Thymus (tissue), 11 donors: ENCODE data around the gene BPIFB3. TPM values are rescaled to one million over a fixed set of nuclear protein-coding genes. Genes with fewer than 3 reads are reported as not detected.

ENCODE experiments used
- DNase-seq, 9 donors: peaks; one replicate each; pipeline ENCODE4 v3.0.0-alpha.2; 2013; ENCODE audit warnings: low spot score in 9 of 9, low read depth in 6 of 9, missing footprints in 1 of 9
- H3K27ac ChIP-seq, 2 donors: one replicate each; pipeline ENCODE4 v1.5.1; 2013; ENCODE audit warnings: control low read depth in 1 of 2, low read depth in 1 of 2, low read length in 1 of 2, mild to moderate bottlenecking in 1 of 2, moderate library complexity in 1 of 2
- H3K27me3 ChIP-seq, 2 donors: one replicate each; pipeline ENCODE4 v1.5.1; 2013; ENCODE audit warnings: low read length in 1 of 2; ENCODE audit not compliant: control insufficient read depth in 2 of 2, insufficient read depth in 1 of 2
- H3K36me3 ChIP-seq, 2 donors: one replicate each; pipeline ENCODE4 v1.5.1; 2013; ENCODE audit warnings: low read length in 1 of 2, mild to moderate bottlenecking in 1 of 2, moderate library complexity in 1 of 2; ENCODE audit not compliant: control insufficient read depth in 2 of 2, insufficient read depth in 2 of 2
- H3K4me1 ChIP-seq, 2 donors: one replicate each; pipeline ENCODE4 v1.5.1; 2013; ENCODE audit warnings: low read length in 2 of 2; ENCODE audit not compliant: control insufficient read depth in 2 of 2, insufficient read depth in 2 of 2
- H3K4me3 ChIP-seq, 2 donors: one replicate each; pipeline ENCODE4 v1.5.1; 2013; ENCODE audit warnings: low read length in 2 of 2, control low read depth in 1 of 2, mild to moderate bottlenecking in 1 of 2
- H3K9me3 ChIP-seq, 2 donors: one replicate each; pipeline ENCODE4 v1.5.1; 2013; ENCODE audit warnings: low read length in 1 of 2, mild to moderate bottlenecking in 1 of 2; ENCODE audit not compliant: control insufficient read depth in 2 of 2, insufficient read depth in 1 of 2
- WGBS: extraction: QIAGEN DNeasy Blood & Tissue Kit; methylation state at CpG from one replicate; pipeline ENCODE4 v1.1.7; 2013; 5-methylcytosine and 5-hydroxymethylcytosine counted together
- polyA plus RNA-seq: library from polyadenylated mRNA; stranded (reverse); fragments of 200-250 nt; gene quantifications from one replicate; pipeline ENCODE4 v1.2.3, GENCODE V29; 2013
- total RNA-seq: library from RNA; stranded (reverse); fragments of 120-200 nt; gene quantifications from one replicate; pipeline ENCODE4 v1.2.4, GENCODE V29; 2013
- donor health status: healthy.

Gene BPIFB3
- total and polyA plus RNA-seq, 2 donors, result 0.05 to 0.48 TPM

DNA sequence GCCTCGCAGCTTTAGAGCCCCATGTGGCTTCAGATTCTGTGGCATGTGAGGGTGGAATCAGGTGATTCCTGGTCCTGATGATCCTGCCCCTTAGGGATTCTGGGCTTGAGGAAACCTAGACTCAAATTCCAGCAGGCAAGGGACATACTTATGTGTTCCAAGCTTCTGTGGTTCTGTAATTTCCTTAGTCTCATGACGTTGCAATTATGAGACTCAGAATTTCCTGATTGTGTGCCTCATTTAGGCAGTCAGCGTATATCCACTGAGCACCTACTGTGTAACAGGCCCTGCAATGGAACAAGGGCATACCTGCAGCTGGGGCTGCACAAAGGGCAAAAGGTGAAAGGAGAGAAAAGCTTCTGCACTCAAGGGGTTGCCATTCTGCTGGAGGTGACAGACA, 14.1 kb downstream of the BPIFB3 start:
- H3K27me3 ChIP-seq, result no peaks in the 10 kb centered on the region
- 65% methylated on average over 3 of the region's 3 CpGs for WGBS
- H3K27ac ChIP-seq, result no peak overlapping the region
- DNase-seq, result no peak
- H3K9me3 ChIP-seq, result no peaks in the 10 kb centered on the region
- H3K4me1 ChIP-seq, result no peaks in the 10 kb centered on the region
- no peak overlapping the region for H3K4me3 ChIP-seq
- no peaks in the 10 kb centered on the region for H3K36me3 ChIP-seq

DNA sequence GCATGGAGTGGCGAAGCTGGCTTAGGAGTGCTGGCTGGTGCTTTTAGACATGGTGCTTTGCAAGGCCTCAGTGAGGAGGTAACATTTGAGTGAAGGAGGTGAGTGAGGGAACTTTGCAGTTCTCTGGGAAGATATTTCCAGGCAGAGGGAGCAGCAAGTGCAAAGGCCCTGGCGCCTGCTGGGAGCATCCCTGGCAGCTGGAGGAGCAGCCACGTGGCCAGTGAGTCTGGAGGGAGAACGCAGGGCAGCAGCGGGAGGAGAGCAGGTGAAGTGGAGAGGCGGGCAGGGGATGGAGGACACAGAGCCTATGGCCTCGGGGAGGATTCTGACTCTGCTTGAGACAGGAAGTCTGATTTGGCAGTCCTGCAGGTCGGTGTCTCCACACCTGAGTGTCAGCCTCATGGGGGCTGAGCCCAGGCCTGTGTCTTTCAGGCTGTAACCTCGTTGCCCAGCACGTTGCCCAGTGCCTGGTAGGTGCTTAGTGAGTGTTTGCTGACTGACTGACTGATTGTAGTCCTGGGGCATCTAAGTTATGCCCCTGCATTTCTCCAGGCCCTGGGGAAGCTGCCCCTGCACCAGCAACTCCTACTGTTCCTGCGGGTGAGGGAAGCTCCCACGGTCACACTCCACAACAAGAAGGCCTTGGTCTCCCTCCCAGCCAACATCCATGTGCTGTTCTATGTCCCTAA, 14.7 kb downstream of the BPIFB3 start:
- Histone ChIP-seq H3K9me3 (no peaks in the 10 kb centered on the region), H3K27me3 (no peaks in the 10 kb centered on the region), H3K4me3 (no peak overlapping the region), H3K27ac (no peak overlapping the region), H3K36me3 (no peaks in the 10 kb centered on the region), H3K4me1 (no peaks in the 10 kb centered on the region)
- no peak for DNase-seq
- 91% methylated on average over 12 of the region's 12 CpGs for WGBS

DNA sequence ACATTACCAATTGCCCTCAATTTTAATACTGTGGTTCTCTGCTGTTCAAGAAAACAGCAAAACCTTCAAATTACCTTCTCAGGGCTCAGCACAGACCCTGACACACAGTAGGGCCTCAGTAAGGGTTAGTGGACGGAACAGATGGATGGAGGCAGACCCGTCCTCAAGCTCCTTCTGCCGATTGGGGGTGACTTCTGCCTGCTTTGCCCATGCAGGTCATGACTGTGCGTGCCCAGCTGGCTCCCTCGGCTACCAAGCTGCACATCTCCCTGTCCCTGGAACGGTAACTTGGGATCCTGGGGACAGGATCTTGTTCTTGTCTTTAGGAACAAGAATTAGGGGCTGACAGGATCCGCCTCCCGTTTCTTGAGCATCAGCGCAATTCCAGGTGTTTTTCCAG, 16.0 kb downstream of the BPIFB3 start:
- 96% methylated on average over 9 of the region's 9 CpGs for WGBS
- no peaks in the 10 kb centered on the region for H3K9me3 ChIP-seq
- H3K27me3 ChIP-seq, result peaks cover 0 to 3% of the 10 kb centered on the region in 2 donors
- H3K4me3 ChIP-seq, result no peak overlapping the region
- DNase-seq, result no peak
- H3K36me3 ChIP-seq, result no peaks in the 10 kb centered on the region
- H3K27ac ChIP-seq, result no peak overlapping the region
- no peaks in the 10 kb centered on the region for H3K4me1 ChIP-seq

DNA sequence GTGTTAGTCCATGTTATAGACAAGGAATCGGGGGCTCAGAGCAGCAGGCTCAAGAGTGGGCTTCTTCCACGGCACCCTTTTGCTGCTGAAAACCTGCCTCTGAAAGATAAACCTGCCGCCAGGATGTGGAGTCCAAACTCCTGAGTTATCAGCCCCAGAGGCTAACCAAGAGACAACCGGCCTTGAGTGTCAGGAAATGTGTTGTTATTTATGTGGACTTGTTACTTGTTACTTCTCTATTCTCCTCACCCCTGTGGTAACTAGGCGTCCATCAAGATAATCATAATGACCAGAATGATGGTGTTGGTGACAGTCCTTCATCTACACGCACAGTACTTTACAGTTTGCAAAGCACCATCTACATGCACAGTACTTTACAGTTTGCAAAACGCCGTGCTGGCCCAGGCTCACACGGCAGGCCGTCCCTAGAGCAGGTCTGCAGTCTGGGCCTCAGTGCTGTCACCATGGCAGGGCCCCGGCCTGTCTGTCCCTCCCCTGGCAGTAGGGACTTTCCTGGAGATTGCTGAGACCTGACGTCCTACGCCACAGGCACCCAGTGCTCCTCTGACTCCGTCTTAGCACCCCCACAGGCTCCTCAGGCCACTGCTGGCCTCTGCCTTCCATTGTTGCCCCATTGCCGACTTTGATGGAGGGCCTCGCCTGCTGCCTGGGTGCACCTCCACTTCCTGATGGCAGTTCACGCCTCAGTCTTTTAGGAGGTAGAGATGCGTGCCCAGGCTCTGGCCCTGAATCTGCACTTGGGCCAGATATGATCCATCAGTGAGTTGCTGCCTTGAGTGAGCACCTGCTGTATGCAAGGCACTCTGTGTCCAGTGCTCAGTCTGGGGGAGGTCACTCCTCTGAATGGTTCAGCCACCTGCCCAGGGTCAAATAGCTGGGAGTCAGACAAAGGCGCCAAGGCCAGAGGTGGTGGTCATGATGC, 16.7 kb downstream of the BPIFB3 start:
- no peak for DNase-seq
- WGBS, result 85% methylated on average over 19 of the region's 19 CpGs

DNA sequence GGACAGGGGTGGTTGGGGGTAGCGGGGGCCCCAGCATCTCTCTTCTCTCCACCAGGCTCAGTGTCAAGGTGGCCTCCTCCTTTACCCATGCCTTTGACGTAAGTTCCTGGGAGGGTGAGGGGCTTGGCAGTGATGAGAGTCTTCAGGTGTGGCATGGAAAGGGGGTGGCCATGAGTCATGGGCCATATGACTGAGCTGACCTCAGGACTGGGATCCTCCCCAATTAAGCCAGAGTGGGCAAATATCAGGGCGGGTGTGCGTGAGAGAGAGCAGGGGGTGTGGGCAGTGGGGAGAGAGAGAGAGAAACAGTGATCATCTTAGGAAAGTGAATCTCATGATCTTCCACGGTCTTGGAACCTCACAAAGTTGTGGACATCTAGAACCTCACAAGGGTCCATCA, 17.5 kb downstream of the BPIFB3 start:
- DNase-seq, result no peak
- Histone ChIP-seq H3K4me3 (no peak overlapping the region), H3K36me3 (no peaks in the 10 kb centered on the region), H3K27me3 (peaks cover 0 to 7% of the 10 kb centered on the region in 2 donors), H3K4me1 (no peaks in the 10 kb centered on the region), H3K27ac (no peak overlapping the region), H3K9me3 (no peaks in the 10 kb centered on the region)
- 98% methylated on average over 5 of the region's 5 CpGs for WGBS

More for the DNA sequence above, 16.7 kb downstream of the BPIFB3 start:
- Histone ChIP-seq H3K9me3 (no peaks in the 10 kb centered on the region), H3K36me3 (no peaks in the 10 kb centered on the region), H3K27me3 (peaks cover 0 to 3% of the 10 kb centered on the region in 2 donors), H3K4me1 (no peaks in the 10 kb centered on the region), H3K27ac (no peak overlapping the region), H3K4me3 (no peak overlapping the region)

DNA sequence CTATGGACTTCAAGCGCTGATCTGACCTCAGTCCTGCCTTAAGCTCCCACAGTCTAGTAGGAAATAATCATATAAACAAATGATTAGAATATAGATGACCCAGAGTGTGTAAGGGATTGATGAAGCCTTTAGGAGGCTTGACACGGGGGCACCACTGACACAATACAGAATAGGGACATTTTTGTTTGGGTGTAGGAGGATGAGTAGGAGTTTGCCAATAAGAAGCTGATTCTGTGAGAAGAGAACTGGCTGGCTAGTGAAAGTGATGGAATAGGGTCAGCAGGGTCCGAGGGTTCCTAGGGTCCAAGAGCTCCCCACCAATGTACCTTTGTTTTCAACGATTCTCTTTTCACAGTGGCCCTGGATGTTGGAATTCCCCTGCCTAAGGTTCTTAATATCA, 18.7 kb downstream of the BPIFB3 start:
- 97% methylated on average over 4 of the region's 4 CpGs for WGBS
- DNase-seq, result no peak
- no peaks in the 10 kb centered on the region for H3K4me1 ChIP-seq
- H3K27ac ChIP-seq, result no peak overlapping the region
- H3K9me3 ChIP-seq, result no peaks in the 10 kb centered on the region
- H3K4me3 ChIP-seq, result no peak overlapping the region
- H3K27me3 ChIP-seq, result peaks cover 0 to 9% of the 10 kb centered on the region in 2 donors
- H3K36me3 ChIP-seq, result no peaks in the 10 kb centered on the region

DNA sequence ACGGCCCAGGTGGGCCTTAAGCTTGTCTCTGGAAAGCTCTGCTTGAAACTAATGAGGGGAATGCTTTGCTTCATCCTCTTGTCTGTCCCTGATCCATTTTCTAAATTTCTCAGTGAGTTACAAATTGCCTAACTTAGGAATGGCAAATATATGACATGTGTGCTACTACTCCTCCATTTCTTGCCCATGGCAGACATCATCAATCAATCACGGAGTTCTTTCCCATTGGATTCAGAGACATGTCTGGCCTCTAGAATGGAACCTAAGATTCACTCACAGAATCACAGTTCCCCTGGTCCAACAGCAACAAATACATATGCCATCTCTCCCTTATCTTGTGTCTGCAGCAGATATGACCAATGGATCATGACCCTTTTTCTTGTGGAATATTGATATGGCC, 19.1 kb downstream of the BPIFB3 start:
- Histone ChIP-seq H3K27me3 (peaks cover 0 to 9% of the 10 kb centered on the region in 2 donors), H3K27ac (no peak overlapping the region), H3K4me1 (no peaks in the 10 kb centered on the region), H3K9me3 (no peaks in the 10 kb centered on the region), H3K4me3 (no peak overlapping the region), H3K36me3 (no peaks in the 10 kb centered on the region)
- no peak for DNase-seq
- WGBS, result 91% methylated on average over 2 of the region's 2 CpGs

DNA sequence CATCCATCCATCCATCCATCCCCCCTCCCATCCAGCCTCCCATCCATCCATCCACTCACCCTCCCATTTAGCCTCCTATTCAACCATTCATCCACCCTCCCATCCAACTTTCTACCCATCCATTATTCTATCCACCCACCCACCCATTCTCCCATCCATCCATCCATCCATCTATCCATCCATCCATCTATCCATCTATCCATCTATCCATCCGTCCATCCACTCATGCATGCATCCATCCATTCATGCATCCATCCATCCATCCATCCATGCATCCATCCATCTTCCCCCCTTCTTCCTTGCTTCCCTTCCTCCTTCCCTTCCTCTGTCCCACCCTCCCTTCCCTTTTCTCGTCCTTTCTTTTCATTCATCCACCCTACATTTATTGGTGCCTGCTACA, 21.0 kb downstream of the BPIFB3 start:
- Histone ChIP-seq H3K27me3 (peaks cover 0 to 9% of the 10 kb centered on the region in 2 donors), H3K27ac (no peak overlapping the region), H3K4me1 (no peaks in the 10 kb centered on the region), H3K36me3 (no peaks in the 10 kb centered on the region), H3K4me3 (no peak overlapping the region), H3K9me3 (no peaks in the 10 kb centered on the region)
- WGBS, result 90% methylated on average over 2 of the region's 2 CpGs
- DNase-seq, result no peak

DNA sequence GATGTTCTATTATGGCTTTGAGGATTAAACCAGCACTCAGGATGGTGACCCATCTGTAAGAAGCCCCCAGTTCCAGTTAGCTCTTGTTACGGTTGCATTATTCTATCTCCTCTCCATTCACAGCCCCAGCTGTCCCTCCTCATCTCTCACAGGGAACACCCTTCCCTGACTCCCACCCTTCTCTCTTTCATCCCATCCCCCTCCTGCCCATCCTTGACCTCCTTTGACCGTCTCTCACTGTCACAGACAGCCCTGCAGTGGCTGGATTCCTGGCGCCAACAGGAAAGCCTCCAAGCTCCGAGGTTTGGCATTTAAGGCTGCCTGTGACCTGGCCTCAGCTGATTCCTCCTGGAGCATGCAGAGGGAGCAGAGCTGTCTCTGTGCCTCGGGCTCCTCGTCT, 21.6 kb downstream of the BPIFB3 start:
- H3K27me3 ChIP-seq, result peaks cover 0 to 9% of the 10 kb centered on the region in 2 donors
- H3K4me1 ChIP-seq, result no peaks in the 10 kb centered on the region
- WGBS, result 90% methylated on average over 6 of the region's 6 CpGs
- H3K9me3 ChIP-seq, result no peaks in the 10 kb centered on the region
- no peak for DNase-seq
- H3K36me3 ChIP-seq, result no peaks in the 10 kb centered on the region
- no peak overlapping the region for H3K27ac ChIP-seq
- H3K4me3 ChIP-seq, result no peak overlapping the region
